B cell (primary cell): ENCODE measurements around the gene FEV.

ENCODE experiments used
- EZH2 ChIP-seq: IDR thresholded peaks from 2 replicates; pipeline ENCODE4 v1.6.1; 2012; ENCODE audit warnings: borderline replicate concordance, low read depth, mild to moderate bottlenecking, moderate library complexity, low read length; ENCODE audit not compliant: insufficient read depth, poor library complexity, severe bottlenecking
- TF ChIP-seq, protein P1 (sequence below): fragments of 200-600 bp; IDR thresholded peaks from one replicate; pipeline ENCODE4 v1.8.0; 2022; ENCODE audit warnings: antibody characterized with exemption, mild to moderate bottlenecking

DNA sequence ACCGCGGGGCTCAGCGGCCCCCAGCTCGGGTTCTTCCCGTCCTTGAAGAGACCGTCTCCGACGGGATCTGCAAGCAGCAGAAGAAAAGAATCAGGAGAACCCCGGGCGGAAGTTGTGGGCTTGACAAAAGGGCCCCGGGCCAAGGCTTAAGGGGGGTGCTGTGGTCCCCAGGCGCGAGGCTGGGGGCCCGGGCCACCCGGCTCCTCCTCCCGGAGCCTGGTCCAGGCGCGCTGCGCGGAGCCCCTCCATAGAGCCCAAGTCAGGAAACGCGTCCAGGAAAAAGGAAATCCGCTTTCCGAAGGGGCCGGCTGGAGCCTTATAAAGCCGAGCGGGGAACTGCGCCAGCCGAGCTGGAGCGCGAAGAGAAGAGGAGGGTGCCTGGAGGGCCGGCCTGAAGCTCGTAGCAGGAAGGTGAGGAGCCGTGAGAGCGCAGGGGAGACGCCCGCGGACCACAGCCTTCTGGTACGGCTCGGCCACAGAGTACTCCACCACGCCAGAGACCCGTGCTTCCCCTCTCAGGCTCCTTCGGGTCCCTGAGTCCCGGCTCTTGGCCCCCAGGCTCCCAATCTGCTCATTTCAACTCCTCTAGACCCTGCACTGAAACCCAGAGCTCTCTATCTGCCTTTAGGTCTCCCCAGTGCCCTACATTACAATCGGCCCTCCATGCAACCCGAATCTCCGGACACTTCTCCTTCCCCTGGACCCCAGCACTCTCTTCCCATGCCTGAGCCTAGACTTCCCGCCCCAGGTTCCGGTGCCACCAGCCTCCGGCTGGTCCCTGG, 554 bp downstream of the FEV start:
- TF ChIP-seq, protein P1, sequence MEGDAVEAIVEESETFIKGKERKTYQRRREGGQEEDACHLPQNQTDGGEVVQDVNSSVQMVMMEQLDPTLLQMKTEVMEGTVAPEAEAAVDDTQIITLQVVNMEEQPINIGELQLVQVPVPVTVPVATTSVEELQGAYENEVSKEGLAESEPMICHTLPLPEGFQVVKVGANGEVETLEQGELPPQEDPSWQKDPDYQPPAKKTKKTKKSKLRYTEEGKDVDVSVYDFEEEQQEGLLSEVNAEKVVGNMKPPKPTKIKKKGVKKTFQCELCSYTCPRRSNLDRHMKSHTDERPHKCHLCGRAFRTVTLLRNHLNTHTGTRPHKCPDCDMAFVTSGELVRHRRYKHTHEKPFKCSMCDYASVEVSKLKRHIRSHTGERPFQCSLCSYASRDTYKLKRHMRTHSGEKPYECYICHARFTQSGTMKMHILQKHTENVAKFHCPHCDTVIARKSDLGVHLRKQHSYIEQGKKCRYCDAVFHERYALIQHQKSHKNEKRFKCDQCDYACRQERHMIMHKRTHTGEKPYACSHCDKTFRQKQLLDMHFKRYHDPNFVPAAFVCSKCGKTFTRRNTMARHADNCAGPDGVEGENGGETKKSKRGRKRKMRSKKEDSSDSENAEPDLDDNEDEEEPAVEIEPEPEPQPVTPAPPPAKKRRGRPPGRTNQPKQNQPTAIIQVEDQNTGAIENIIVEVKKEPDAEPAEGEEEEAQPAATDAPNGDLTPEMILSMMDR, result no peak
- no peak for TF ChIP-seq EZH2
